ENCODE results near the gene GNAI1.
"Not testable (repeated sequence)": the region's sequence is repeated elsewhere in the genome, so short reads cannot be mapped to it uniquely, and the experiment has no call there.

GNAI1 gene

GRCh38 chr7:80155374-80155773 is 20.7 kb downstream of the GNAI1 start:
- no peaks in the 10 kb centered on the region for H3K9me3 ChIP-seq (ENCODE audit: control insufficient read depth in 2 of 2, low read length in 2 of 2)
- H3K9ac ChIP-seq (ENCODE audit: low read depth in 1 of 2, low read length in 2 of 2), result no peak overlapping the region
- peaks cover 0 to 3% of the 10 kb centered on the region in 2 donors for H3K4me1 ChIP-seq (ENCODE audit: control insufficient read depth in 2 of 2, insufficient read depth in 2 of 2, low read length in 2 of 2)
- no peak overlapping the region for H3K4me3 ChIP-seq (ENCODE audit: low read length in 2 of 2)
- H3K36me3 ChIP-seq (ENCODE audit: control insufficient read depth in 2 of 2, insufficient read depth in 2 of 2, low read length in 2 of 2), result no peaks in the 10 kb centered on the region
- no peak overlapping the region for H3K27ac ChIP-seq (ENCODE audit: low read depth in 2 of 2, low read length in 2 of 2)
- H3K27me3 ChIP-seq (ENCODE audit: control insufficient read depth in 2 of 2, insufficient read depth in 2 of 2, low read length in 2 of 2), result no peaks in the 10 kb centered on the region

GRCh38 chr7:80157770-80158169 is 23.1 kb downstream of the GNAI1 start:
- H3K9ac ChIP-seq (ENCODE audit: low read depth in 1 of 2, low read length in 2 of 2); H3K36me3 ChIP-seq (ENCODE audit: control insufficient read depth in 2 of 2, insufficient read depth in 2 of 2, low read length in 2 of 2); H3K4me1 ChIP-seq (ENCODE audit: control insufficient read depth in 2 of 2, insufficient read depth in 2 of 2, low read length in 2 of 2); H3K27me3 ChIP-seq (ENCODE audit: control insufficient read depth in 2 of 2, insufficient read depth in 2 of 2, low read length in 2 of 2); H3K27ac ChIP-seq (ENCODE audit: low read depth in 2 of 2, low read length in 2 of 2); H3K4me3 ChIP-seq (ENCODE audit: low read length in 2 of 2); H3K9me3 ChIP-seq (ENCODE audit: control insufficient read depth in 2 of 2, low read length in 2 of 2): not testable (repeated sequence)

GRCh38 chr7:80159802-80160201 is 25.2 kb downstream of the GNAI1 start:
- no peaks in the 10 kb centered on the region for H3K4me1 ChIP-seq (ENCODE audit: control insufficient read depth in 2 of 2, insufficient read depth in 2 of 2, low read length in 2 of 2)
- no peak overlapping the region for H3K27ac ChIP-seq (ENCODE audit: low read depth in 2 of 2, low read length in 2 of 2)
- no peaks in the 10 kb centered on the region for H3K9me3 ChIP-seq (ENCODE audit: control insufficient read depth in 2 of 2, low read length in 2 of 2)
- no peak overlapping the region for H3K4me3 ChIP-seq (ENCODE audit: low read length in 2 of 2)
- no peaks in the 10 kb centered on the region for H3K36me3 ChIP-seq (ENCODE audit: control insufficient read depth in 2 of 2, insufficient read depth in 2 of 2, low read length in 2 of 2)
- no peaks in the 10 kb centered on the region for H3K27me3 ChIP-seq (ENCODE audit: control insufficient read depth in 2 of 2, insufficient read depth in 2 of 2, low read length in 2 of 2)
- no peak overlapping the region for H3K9ac ChIP-seq (ENCODE audit: low read depth in 1 of 2, low read length in 2 of 2)

- Histone ChIP-seq H3K36me3 (ENCODE audit: control insufficient read depth in 2 of 2, insufficient read depth in 2 of 2, low read length in 2 of 2) (no peaks in the 10 kb centered on the region), H3K4me3 (ENCODE audit: low read length in 2 of 2) (no peak overlapping the region), H3K9ac (ENCODE audit: low read depth in 1 of 2, low read length in 2 of 2) (no peak overlapping the region), H3K27me3 (ENCODE audit: control insufficient read depth in 2 of 2, insufficient read depth in 2 of 2, low read length in 2 of 2) (no peaks in the 10 kb centered on the region), H3K9me3 (ENCODE audit: control insufficient read depth in 2 of 2, low read length in 2 of 2) (no peaks in the 10 kb centered on the region), H3K4me1 (ENCODE audit: control insufficient read depth in 2 of 2, insufficient read depth in 2 of 2, low read length in 2 of 2) (no peaks in the 10 kb centered on the region), H3K27ac (ENCODE audit: low read depth in 2 of 2, low read length in 2 of 2) (no peak overlapping the region)
Measured at GRCh38 chr7:80161466-80161865, 26.8 kb downstream of the GNAI1 start.

- Histone ChIP-seq H3K9ac (ENCODE audit: low read depth in 1 of 2, low read length in 2 of 2) (no peak overlapping the region), H3K4me3 (ENCODE audit: low read length in 2 of 2) (no peak overlapping the region), H3K4me1 (ENCODE audit: control insufficient read depth in 2 of 2, insufficient read depth in 2 of 2, low read length in 2 of 2) (no peaks in the 10 kb centered on the region), H3K27me3 (ENCODE audit: control insufficient read depth in 2 of 2, insufficient read depth in 2 of 2, low read length in 2 of 2) (no peaks in the 10 kb centered on the region), H3K36me3 (ENCODE audit: control insufficient read depth in 2 of 2, insufficient read depth in 2 of 2, low read length in 2 of 2) (no peaks in the 10 kb centered on the region), H3K9me3 (ENCODE audit: control insufficient read depth in 2 of 2, low read length in 2 of 2) (no peaks in the 10 kb centered on the region), H3K27ac (ENCODE audit: low read depth in 2 of 2, low read length in 2 of 2) (no peak overlapping the region)
Measured at GRCh38 chr7:80165177-80165576, 30.5 kb downstream of the GNAI1 start.

GRCh38 chr7:80170445-80170844 is 35.8 kb downstream of the GNAI1 start:
- H3K27ac ChIP-seq (ENCODE audit: low read depth in 2 of 2, low read length in 2 of 2), result no peak overlapping the region
- no peaks in the 10 kb centered on the region for H3K4me1 ChIP-seq (ENCODE audit: control insufficient read depth in 2 of 2, insufficient read depth in 2 of 2, low read length in 2 of 2)
- no peaks in the 10 kb centered on the region for H3K36me3 ChIP-seq (ENCODE audit: control insufficient read depth in 2 of 2, insufficient read depth in 2 of 2, low read length in 2 of 2)
- no peak overlapping the region for H3K9ac ChIP-seq (ENCODE audit: low read depth in 1 of 2, low read length in 2 of 2)
- H3K27me3 ChIP-seq (ENCODE audit: control insufficient read depth in 2 of 2, insufficient read depth in 2 of 2, low read length in 2 of 2), result no peaks in the 10 kb centered on the region
- no peaks in the 10 kb centered on the region for H3K9me3 ChIP-seq (ENCODE audit: control insufficient read depth in 2 of 2, low read length in 2 of 2)
- no peak overlapping the region for H3K4me3 ChIP-seq (ENCODE audit: low read length in 2 of 2)

- H3K27ac ChIP-seq (ENCODE audit: low read depth in 2 of 2, low read length in 2 of 2), result no peak overlapping the region
Measured at GRCh38 chr7:80172387-80172786, 37.8 kb downstream of the GNAI1 start.

GRCh38 chr7:80175744-80176143 is 41.1 kb downstream of the GNAI1 start:
- Histone ChIP-seq H3K9me3 (ENCODE audit: control insufficient read depth in 2 of 2, low read length in 2 of 2) (no peaks in the 10 kb centered on the region), H3K27ac (ENCODE audit: low read depth in 2 of 2, low read length in 2 of 2) (no peak overlapping the region), H3K4me3 (ENCODE audit: low read length in 2 of 2) (no peak overlapping the region), H3K9ac (ENCODE audit: low read depth in 1 of 2, low read length in 2 of 2) (no peak overlapping the region), H3K27me3 (ENCODE audit: control insufficient read depth in 2 of 2, insufficient read depth in 2 of 2, low read length in 2 of 2) (no peaks in the 10 kb centered on the region), H3K4me1 (ENCODE audit: control insufficient read depth in 2 of 2, insufficient read depth in 2 of 2, low read length in 2 of 2) (peaks cover 0 to 2% of the 10 kb centered on the region in 2 donors), H3K36me3 (ENCODE audit: control insufficient read depth in 2 of 2, insufficient read depth in 2 of 2, low read length in 2 of 2) (no peaks in the 10 kb centered on the region)

More at GRCh38 chr7:80172387-80172786, 37.8 kb downstream of the GNAI1 start:
- H3K9ac ChIP-seq (ENCODE audit: low read depth in 1 of 2, low read length in 2 of 2), result no peak overlapping the region
- H3K4me1 ChIP-seq (ENCODE audit: control insufficient read depth in 2 of 2, insufficient read depth in 2 of 2, low read length in 2 of 2), result peaks cover 0 to 2% of the 10 kb centered on the region in 2 donors
- H3K27me3 ChIP-seq (ENCODE audit: control insufficient read depth in 2 of 2, insufficient read depth in 2 of 2, low read length in 2 of 2), result no peaks in the 10 kb centered on the region
- H3K9me3 ChIP-seq (ENCODE audit: control insufficient read depth in 2 of 2, low read length in 2 of 2), result no peaks in the 10 kb centered on the region
- H3K4me3 ChIP-seq (ENCODE audit: low read length in 2 of 2), result no peak overlapping the region
- H3K36me3 ChIP-seq (ENCODE audit: control insufficient read depth in 2 of 2, insufficient read depth in 2 of 2, low read length in 2 of 2), result no peaks in the 10 kb centered on the region

GRCh38 chr7:80181411-80181810 is 46.8 kb downstream of the GNAI1 start:
- Histone ChIP-seq H3K27me3 (ENCODE audit: control insufficient read depth in 2 of 2, insufficient read depth in 2 of 2, low read length in 2 of 2) (no peaks in the 10 kb centered on the region), H3K27ac (ENCODE audit: low read depth in 2 of 2, low read length in 2 of 2) (no peak overlapping the region), H3K9me3 (ENCODE audit: control insufficient read depth in 2 of 2, low read length in 2 of 2) (no peaks in the 10 kb centered on the region), H3K4me1 (ENCODE audit: control insufficient read depth in 2 of 2, insufficient read depth in 2 of 2, low read length in 2 of 2) (peaks cover 0 to 2% of the 10 kb centered on the region in 2 donors), H3K36me3 (ENCODE audit: control insufficient read depth in 2 of 2, insufficient read depth in 2 of 2, low read length in 2 of 2) (no peaks in the 10 kb centered on the region), H3K9ac (ENCODE audit: low read depth in 1 of 2, low read length in 2 of 2) (no peak overlapping the region), H3K4me3 (ENCODE audit: low read length in 2 of 2) (no peak overlapping the region)

- H3K4me1 ChIP-seq (ENCODE audit: control insufficient read depth in 2 of 2, insufficient read depth in 2 of 2, low read length in 2 of 2), result no peaks in the 10 kb centered on the region
- no peaks in the 10 kb centered on the region for H3K27me3 ChIP-seq (ENCODE audit: control insufficient read depth in 2 of 2, insufficient read depth in 2 of 2, low read length in 2 of 2)
- no peak overlapping the region for H3K4me3 ChIP-seq (ENCODE audit: low read length in 2 of 2)
- H3K9ac ChIP-seq (ENCODE audit: low read depth in 1 of 2, low read length in 2 of 2), result no peak overlapping the region
- no peaks in the 10 kb centered on the region for H3K36me3 ChIP-seq (ENCODE audit: control insufficient read depth in 2 of 2, insufficient read depth in 2 of 2, low read length in 2 of 2)
- no peaks in the 10 kb centered on the region for H3K9me3 ChIP-seq (ENCODE audit: control insufficient read depth in 2 of 2, low read length in 2 of 2)
- no peak overlapping the region for H3K27ac ChIP-seq (ENCODE audit: low read depth in 2 of 2, low read length in 2 of 2)
Measured at GRCh38 chr7:80182630-80183276, 48.1 kb downstream of the GNAI1 start.

GRCh38 chr7:80183351-80183750 is 48.7 kb downstream of the GNAI1 start:
- Histone ChIP-seq H3K4me1 (ENCODE audit: control insufficient read depth in 2 of 2, insufficient read depth in 2 of 2, low read length in 2 of 2) (no peaks in the 10 kb centered on the region), H3K9ac (ENCODE audit: low read depth in 1 of 2, low read length in 2 of 2) (no peak overlapping the region), H3K9me3 (ENCODE audit: control insufficient read depth in 2 of 2, low read length in 2 of 2) (no peaks in the 10 kb centered on the region), H3K36me3 (ENCODE audit: control insufficient read depth in 2 of 2, insufficient read depth in 2 of 2, low read length in 2 of 2) (no peaks in the 10 kb centered on the region), H3K27me3 (ENCODE audit: control insufficient read depth in 2 of 2, insufficient read depth in 2 of 2, low read length in 2 of 2) (no peaks in the 10 kb centered on the region), H3K27ac (ENCODE audit: low read depth in 2 of 2, low read length in 2 of 2) (no peak overlapping the region), H3K4me3 (ENCODE audit: low read length in 2 of 2) (no peak overlapping the region)

All from mucosa of rectum (tissue), 2 donors.